ENCODE results near the gene OR4K15. TPM values are rescaled to one million over a fixed set of nuclear protein-coding genes. Genes with fewer than 3 reads are reported as not detected.

The OR4K15 gene
- total and polyA plus RNA-seq, 9 donors, result not detected

- intact Hi-C loops (cut with DNase I), result no loop called here
- Histone ChIP-seq H3K36me3 (no peaks in the 10 kb centered on the region), H3K27me3 (no peaks in the 10 kb centered on the region), H3K27ac (no peak overlapping the region), H3K4me3 (no peak overlapping the region), H3K9me3 (no peaks in the 10 kb centered on the region), H3K4me1 (ENCODE audit: insufficient read depth) (no peaks in the 10 kb centered on the region)
- TF ChIP-seq EP300 (IDR thresholded peaks at IDR 0.05) (no peak), POLR2A (IDR thresholded peaks at IDR 0.05) (no peak)
- TF ChIP-seq, protein P1, sequence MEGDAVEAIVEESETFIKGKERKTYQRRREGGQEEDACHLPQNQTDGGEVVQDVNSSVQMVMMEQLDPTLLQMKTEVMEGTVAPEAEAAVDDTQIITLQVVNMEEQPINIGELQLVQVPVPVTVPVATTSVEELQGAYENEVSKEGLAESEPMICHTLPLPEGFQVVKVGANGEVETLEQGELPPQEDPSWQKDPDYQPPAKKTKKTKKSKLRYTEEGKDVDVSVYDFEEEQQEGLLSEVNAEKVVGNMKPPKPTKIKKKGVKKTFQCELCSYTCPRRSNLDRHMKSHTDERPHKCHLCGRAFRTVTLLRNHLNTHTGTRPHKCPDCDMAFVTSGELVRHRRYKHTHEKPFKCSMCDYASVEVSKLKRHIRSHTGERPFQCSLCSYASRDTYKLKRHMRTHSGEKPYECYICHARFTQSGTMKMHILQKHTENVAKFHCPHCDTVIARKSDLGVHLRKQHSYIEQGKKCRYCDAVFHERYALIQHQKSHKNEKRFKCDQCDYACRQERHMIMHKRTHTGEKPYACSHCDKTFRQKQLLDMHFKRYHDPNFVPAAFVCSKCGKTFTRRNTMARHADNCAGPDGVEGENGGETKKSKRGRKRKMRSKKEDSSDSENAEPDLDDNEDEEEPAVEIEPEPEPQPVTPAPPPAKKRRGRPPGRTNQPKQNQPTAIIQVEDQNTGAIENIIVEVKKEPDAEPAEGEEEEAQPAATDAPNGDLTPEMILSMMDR (IDR thresholded peaks at IDR 0.05), result no peak
- DNase-seq, result no peak
- 68 to 81% (median 74%) methylated on average over 7 of the region's 7 CpGs for WGBS, 3 donors
Measured at GRCh38 chr14:20002319-20002718, 26.9 kb downstream of the OR4K15 start.

GRCh38 chr14:20008156-20008555, 32.8 kb downstream of the OR4K15 start:
- intact Hi-C loops (cut with DNase I), result no loop called here
- TF ChIP-seq POLR2A (IDR thresholded peaks at IDR 0.05) (no peak), EP300 (IDR thresholded peaks at IDR 0.05) (no peak)
- TF ChIP-seq, protein P1 (IDR thresholded peaks at IDR 0.05), result no peak
- Histone ChIP-seq H3K9me3 (no peaks in the 10 kb centered on the region), H3K27me3 (no peaks in the 10 kb centered on the region), H3K27ac (no peak overlapping the region), H3K36me3 (no peaks in the 10 kb centered on the region), H3K4me1 (ENCODE audit: insufficient read depth) (no peaks in the 10 kb centered on the region), H3K4me3 (no peak overlapping the region)
- no peak for DNase-seq

GRCh38 chr14:20019257-20019865, 44.0 kb downstream of the OR4K15 start, which contains the start of gene OR4K14:
TSS of gene OR4K14 (minus strand) at chr14:20019307. CDS start at chr14:20015193, 4,114 bp downstream.
- no peak for TF ChIP-seq EP300 (IDR thresholded peaks at IDR 0.05)
- no peaks in the 10 kb centered on the region for H3K36me3 ChIP-seq
- H3K4me1 ChIP-seq (ENCODE audit: insufficient read depth), result no peaks in the 10 kb centered on the region
- DNase-seq, result no peak
- H3K9me3 ChIP-seq, result no peaks in the 10 kb centered on the region
- 52 to 58% (median 56%) methylated on average over 2 of the region's 2 CpGs for WGBS, 3 donors
- H3K27ac ChIP-seq, result no peak within 1 kb of the TSS
- H3K4me3 ChIP-seq, result no peak within 1 kb of the TSS
- intact Hi-C loops (cut with DNase I), result no loop called here
- H3K27me3 ChIP-seq, result no peaks in the 10 kb centered on the region

Other genes starting within 250 kb of the OR4K15 start
- not detected for gene OR4Q3, start 232.0 kb upstream of the OR4K15 start, total RNA-seq
- not detected for gene OR4Q3, start 232.0 kb upstream of the OR4K15 start, polyA plus RNA-seq
- gene OR4M1, start 202.1 kb upstream of the OR4K15 start, total RNA-seq, result not detected
- gene OR4M1, start 202.1 kb upstream of the OR4K15 start, polyA plus RNA-seq, result not detected
- not detected for gene OR4N2, start 171.8 kb upstream of the OR4K15 start, total RNA-seq
- gene OR4N2, start 171.8 kb upstream of the OR4K15 start, polyA plus RNA-seq, result not detected
- gene OR4K2, start 100.4 kb upstream of the OR4K15 start, total RNA-seq, result not detected
- gene OR4K2, start 100.4 kb upstream of the OR4K15 start, polyA plus RNA-seq, result not detected
- not detected for gene OR4K5, start 55.0 kb upstream of the OR4K15 start, total RNA-seq
- not detected for gene OR4K5, start 55.0 kb upstream of the OR4K15 start, polyA plus RNA-seq
- not detected for gene OR4K1, start 44.7 kb upstream of the OR4K15 start, total RNA-seq
- not detected for gene OR4K1, start 44.7 kb upstream of the OR4K15 start, polyA plus RNA-seq
- gene OR4Q2, start 26.6 kb downstream of the OR4K15 start, total RNA-seq, result not detected
- gene OR4Q2, start 26.6 kb downstream of the OR4K15 start, polyA plus RNA-seq, result not detected
- gene OR4K14, start 43.7 kb downstream of the OR4K15 start, total RNA-seq, result not detected
- gene OR4K14, start 43.7 kb downstream of the OR4K15 start, polyA plus RNA-seq, result not detected
- gene OR4K13, start 60.4 kb downstream of the OR4K15 start, total RNA-seq, result not detected
- not detected for gene OR4K13, start 60.4 kb downstream of the OR4K15 start, polyA plus RNA-seq
- not detected for gene OR4L1, start 84.5 kb downstream of the OR4K15 start, total RNA-seq
- not detected for gene OR4L1, start 84.5 kb downstream of the OR4K15 start, polyA plus RNA-seq
- not detected for gene OR4K17, start 135.1 kb downstream of the OR4K15 start, total RNA-seq
- gene OR4K17, start 135.1 kb downstream of the OR4K15 start, polyA plus RNA-seq, result not detected
- not detected for gene OR4N5, start 163.2 kb downstream of the OR4K15 start, total RNA-seq
- gene OR4N5, start 163.2 kb downstream of the OR4K15 start, polyA plus RNA-seq, result not detected
- not detected for gene OR11G2, start 215.3 kb downstream of the OR4K15 start, total RNA-seq
- not detected for gene OR11G2, start 215.3 kb downstream of the OR4K15 start, polyA plus RNA-seq
- gene OR11H6, start 248.1 kb downstream of the OR4K15 start, total RNA-seq, result not detected
- gene OR11H6, start 248.1 kb downstream of the OR4K15 start, polyA plus RNA-seq, result not detected

Data from ovary (tissue), 9 donors.